Osteocyte (in vitro differentiated cells): ENCODE measurements around the gene KDM4C. TPM values are rescaled to one million over a fixed set of nuclear protein-coding genes. Genes with fewer than 3 reads are reported as not detected.
A peak's percentile ranks its signal among the peaks of the same experiment; 100 is the strongest.
"Not testable (repeated sequence)": the region's sequence is repeated elsewhere in the genome, so short reads cannot be mapped to it uniquely, and the experiment has no call there.

Source experiments
- DNase-seq: peaks from one replicate; pipeline ENCODE4 v3.0.0; 2021; ENCODE audit warnings: mixed read lengths; ENCODE audit not compliant: unreplicated experiment; ENCODE audit errors: extremely low spot score
- H3K27ac Mint-ChIP-seq: one replicate; pipeline ENCODE4 v1.8.0; 2021; ENCODE audit warnings: mild to moderate bottlenecking, mixed read lengths; ENCODE audit not compliant: unreplicated experiment
- H3K27me3 Mint-ChIP-seq: one replicate; pipeline ENCODE4 v1.8.0; 2021; ENCODE audit warnings: mixed read lengths; ENCODE audit not compliant: unreplicated experiment
- H3K36me3 Mint-ChIP-seq: one replicate; pipeline ENCODE4 v1.8.0; 2021; ENCODE audit warnings: mixed read lengths; ENCODE audit not compliant: unreplicated experiment
- H3K4me1 Mint-ChIP-seq: one replicate; pipeline ENCODE4 v1.8.0; 2021; ENCODE audit warnings: mixed read lengths; ENCODE audit not compliant: unreplicated experiment
- H3K4me3 Mint-ChIP-seq: one replicate; pipeline ENCODE4 v1.8.0; 2021; ENCODE audit warnings: mild to moderate bottlenecking, moderate library complexity, mixed read lengths; ENCODE audit not compliant: unreplicated experiment
- H3K9me3 Mint-ChIP-seq: one replicate; pipeline ENCODE4 v1.8.0; 2021; ENCODE audit warnings: mixed read lengths; ENCODE audit not compliant: unreplicated experiment
- CTCF ChIP-seq: fragments of 200-600 bp; sonication (generic); IDR thresholded peaks from 2 replicates; pipeline ENCODE4 v1.5.0; 2021; ENCODE audit warnings: antibody characterized with exemption, mild to moderate bottlenecking, moderate library complexity
- total RNA-seq: library from RNA; stranded (reverse); gene quantifications from 2 replicates; pipeline ENCODE4 v1.2.1, GENCODE V29; 2021

The KDM4C gene
- total RNA-seq, 1 donor from 2014 or later = 25.3 TPM

GRCh38 chr9:6735422-6735821 lies 22.4 kb upstream of the KDM4C start:
- Mint-ChIP-seq H3K27ac (no peak overlapping the region), H3K9me3 (no peaks in the 10 kb centered on the region), H3K27me3 (no peaks in the 10 kb centered on the region), H3K4me1 (no peaks in the 10 kb centered on the region), H3K4me3 (no peak overlapping the region), H3K36me3 (no peaks in the 10 kb centered on the region)
- no peak for DNase-seq
- no peak for TF ChIP-seq CTCF

- Mint-ChIP-seq H3K4me3 (no peak overlapping the region), H3K27me3 (peaks cover 8% of the 10 kb centered on the region), H3K36me3 (no peaks in the 10 kb centered on the region), H3K9me3 (no peaks in the 10 kb centered on the region), H3K27ac (no peak overlapping the region), H3K4me1 (no peaks in the 10 kb centered on the region)
- peak; percentile 53 for TF ChIP-seq CTCF
- no peak for DNase-seq
These were observed 18.6 kb upstream of the KDM4C start for GRCh38 chr9:6739218-6739617.

GRCh38 chr9:6748861-6749260 lies 8.9 kb upstream of the KDM4C start:
- not testable (repeated sequence) for DNase-seq, H3K9me3 Mint-ChIP-seq, H3K27me3 Mint-ChIP-seq, H3K27ac Mint-ChIP-seq, H3K36me3 Mint-ChIP-seq, H3K4me3 Mint-ChIP-seq, H3K4me1 Mint-ChIP-seq

- H3K4me3 Mint-ChIP-seq, H3K27ac Mint-ChIP-seq, DNase-seq, H3K27me3 Mint-ChIP-seq, H3K36me3 Mint-ChIP-seq, H3K9me3 Mint-ChIP-seq: not testable (repeated sequence)
- peaks cover 13% of the 10 kb centered on the region for H3K4me1 Mint-ChIP-seq
These were observed 2.9 kb upstream of the KDM4C start for GRCh38 chr9:6754861-6755260.

- Mint-ChIP-seq H3K4me1 (peaks cover 16% of the 10 kb centered on the region), H3K27ac (peak overlapping the region; percentile 100), H3K27me3 (no peaks in the 10 kb centered on the region), H3K9me3 (no peaks in the 10 kb centered on the region), H3K36me3 (no peaks in the 10 kb centered on the region), H3K4me3 (peak overlapping the region; percentile 99)
- DNase-seq = no peak
- TF ChIP-seq CTCF = no peak
These were observed 679 bp upstream of the KDM4C start for GRCh38 chr9:6757132-6757455.

GRCh38 chr9:6758248-6758497 lies 400 bp downstream of the KDM4C start:
- H3K9me3 Mint-ChIP-seq = no peaks in the 10 kb centered on the region
- peak overlapping the region; percentile 99 for H3K4me3 Mint-ChIP-seq
- no peaks in the 10 kb centered on the region for H3K36me3 Mint-ChIP-seq
- DNase-seq = no peak
- TF ChIP-seq CTCF = no peak
- peak overlapping the region; percentile 96 for H3K27ac Mint-ChIP-seq
- H3K4me1 Mint-ChIP-seq = peaks cover 16% of the 10 kb centered on the region
- H3K27me3 Mint-ChIP-seq = no peaks in the 10 kb centered on the region
